ENCODE results near the gene ZC3H4.
"Not testable (repeated sequence)": the region's sequence is repeated elsewhere in the genome, so short reads cannot be mapped to it uniquely, and the experiment has no call there.

Gene ZC3H4

DNA sequence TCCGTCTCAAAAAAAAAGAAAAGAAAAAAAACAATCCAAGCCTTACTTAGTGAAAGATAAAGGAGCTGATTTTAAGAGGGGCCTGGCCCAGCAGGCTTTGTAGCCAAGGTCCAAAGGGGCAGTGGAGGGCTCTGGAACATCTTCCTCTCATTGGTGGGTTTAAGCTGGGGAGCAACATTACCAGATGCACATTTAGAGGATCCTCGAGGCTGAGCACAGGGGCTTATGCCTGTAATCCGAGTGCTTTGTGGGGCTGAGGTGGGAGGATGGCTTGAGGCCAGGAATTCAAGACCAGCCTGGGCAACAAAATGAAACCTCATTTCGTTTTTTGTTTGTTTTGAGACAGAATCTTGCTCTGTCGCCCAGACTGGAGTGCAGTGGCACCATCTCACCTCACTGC, 57.2 kb downstream of the ZC3H4 start:
- no peak overlapping the region for H3K4me3 ChIP-seq (ENCODE audit: low read depth, low read length)
- no peak for TF ChIP-seq POLR2A (IDR thresholded peaks at IDR 0.05; ENCODE audit: extremely low read depth, insufficient read length)
- TF ChIP-seq MAX (IDR thresholded peaks at IDR 0.05; ENCODE audit: low read depth, low read length) = no peak
- no peak for TF ChIP-seq MYC (IDR thresholded peaks at IDR 0.05; ENCODE audit: low read depth, low read length)
- TF ChIP-seq, protein P1, sequence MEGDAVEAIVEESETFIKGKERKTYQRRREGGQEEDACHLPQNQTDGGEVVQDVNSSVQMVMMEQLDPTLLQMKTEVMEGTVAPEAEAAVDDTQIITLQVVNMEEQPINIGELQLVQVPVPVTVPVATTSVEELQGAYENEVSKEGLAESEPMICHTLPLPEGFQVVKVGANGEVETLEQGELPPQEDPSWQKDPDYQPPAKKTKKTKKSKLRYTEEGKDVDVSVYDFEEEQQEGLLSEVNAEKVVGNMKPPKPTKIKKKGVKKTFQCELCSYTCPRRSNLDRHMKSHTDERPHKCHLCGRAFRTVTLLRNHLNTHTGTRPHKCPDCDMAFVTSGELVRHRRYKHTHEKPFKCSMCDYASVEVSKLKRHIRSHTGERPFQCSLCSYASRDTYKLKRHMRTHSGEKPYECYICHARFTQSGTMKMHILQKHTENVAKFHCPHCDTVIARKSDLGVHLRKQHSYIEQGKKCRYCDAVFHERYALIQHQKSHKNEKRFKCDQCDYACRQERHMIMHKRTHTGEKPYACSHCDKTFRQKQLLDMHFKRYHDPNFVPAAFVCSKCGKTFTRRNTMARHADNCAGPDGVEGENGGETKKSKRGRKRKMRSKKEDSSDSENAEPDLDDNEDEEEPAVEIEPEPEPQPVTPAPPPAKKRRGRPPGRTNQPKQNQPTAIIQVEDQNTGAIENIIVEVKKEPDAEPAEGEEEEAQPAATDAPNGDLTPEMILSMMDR (IDR thresholded peaks at IDR 0.05; ENCODE audit: low read depth, low read length) = no peak
- DNase-seq (ENCODE audit: low read depth) = no peak

DNA sequence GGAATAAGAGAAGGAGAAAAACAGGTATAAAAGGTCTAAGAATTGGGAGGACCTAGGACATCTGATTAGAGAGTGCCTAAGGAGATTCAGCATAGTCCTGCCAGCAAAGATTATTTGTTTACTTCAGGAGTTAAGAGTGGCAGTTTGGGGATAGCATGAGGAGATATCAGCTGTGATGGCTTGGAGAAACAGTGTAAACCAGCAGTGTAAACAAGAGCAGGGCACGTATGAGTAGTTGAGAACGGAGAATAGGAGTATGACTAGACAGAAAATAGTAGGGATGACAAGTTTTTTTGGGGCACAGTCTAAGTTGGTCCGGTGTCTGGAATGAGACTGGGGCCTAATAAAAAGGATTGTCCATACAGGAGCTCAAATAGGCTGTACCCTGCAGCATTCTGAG, 63.0 kb downstream of the ZC3H4 start:
- DNase-seq (ENCODE audit: low read depth); H3K4me3 ChIP-seq (ENCODE audit: low read depth, low read length): not testable (repeated sequence)

GRCh38 chr19:47049307-47049700, 64.3 kb downstream of the ZC3H4 start:
- H3K4me3 ChIP-seq (ENCODE audit: low read depth, low read length) = peak overlapping the region; percentile 25
- TF ChIP-seq MYC (IDR thresholded peaks at IDR 0.05; ENCODE audit: low read depth, low read length) (no peak), POLR2A (IDR thresholded peaks at IDR 0.05; ENCODE audit: extremely low read depth, insufficient read length) (no peak)
- TF ChIP-seq, protein P1 (IDR thresholded peaks at IDR 0.05; ENCODE audit: low read depth, low read length) = no peak
- no peak for DNase-seq (ENCODE audit: low read depth)

DNA sequence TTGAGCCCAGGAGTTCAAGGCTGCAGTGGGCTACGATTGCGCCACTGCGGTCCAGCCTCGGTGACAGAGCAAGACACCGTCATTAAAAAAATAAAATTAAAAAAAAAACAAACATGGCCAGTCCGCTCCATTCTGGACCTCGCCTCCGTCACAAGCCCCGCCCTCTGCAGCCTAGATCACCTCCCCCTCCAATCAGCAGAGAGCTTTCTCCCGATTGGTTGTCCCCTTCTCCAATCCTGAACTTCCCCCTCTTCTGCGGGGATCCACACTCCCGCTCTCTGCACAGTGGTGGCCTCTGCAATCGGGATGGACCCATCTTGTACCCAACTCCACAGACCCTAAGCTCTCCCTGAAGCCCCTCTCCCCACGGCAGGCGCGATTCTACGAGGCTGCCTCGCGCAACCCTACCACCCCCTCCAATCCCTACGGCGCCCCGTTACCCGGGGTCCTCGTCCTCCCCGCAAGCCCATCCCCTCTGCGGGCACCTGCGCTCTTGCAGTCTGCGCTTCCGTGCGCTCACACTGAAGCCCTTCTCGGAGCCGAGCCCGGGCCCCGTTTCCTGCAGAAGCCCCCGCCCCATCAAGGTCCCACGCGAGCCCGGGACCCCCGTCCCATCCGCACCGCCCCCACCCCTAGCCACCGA, 65.7 kb downstream of the ZC3H4 start:
- peak; percentile 99 for DNase-seq (ENCODE audit: low read depth)
- TF ChIP-seq, protein P1 (IDR thresholded peaks at IDR 0.05; ENCODE audit: low read depth, low read length) = no peak
- TF ChIP-seq POLR2A (IDR thresholded peaks at IDR 0.05; ENCODE audit: extremely low read depth, insufficient read length) (peak; percentile 92), MAX (IDR thresholded peaks at IDR 0.05; ENCODE audit: low read depth, low read length) (peak; percentile 71), MYC (IDR thresholded peaks at IDR 0.05; ENCODE audit: low read depth, low read length) (peak; percentile 29; the same call in 1 of the 2 replicates)
- peak overlapping the region; percentile 85 for H3K4me3 ChIP-seq (ENCODE audit: low read depth, low read length)

- no peak for TF ChIP-seq MYC (IDR thresholded peaks at IDR 0.05; ENCODE audit: low read depth, low read length)
- no peak for DNase-seq (ENCODE audit: low read depth)
- H3K4me3 ChIP-seq (ENCODE audit: low read depth, low read length) = peak overlapping the region; percentile 85
Measured at GRCh38 chr19:47047272-47047762, 66.3 kb downstream of the ZC3H4 start.

- TF ChIP-seq, protein P1 (IDR thresholded peaks at IDR 0.05; ENCODE audit: low read depth, low read length) = no peak
- TF ChIP-seq MAX (IDR thresholded peaks at IDR 0.05; ENCODE audit: low read depth, low read length) = no peak
- TF ChIP-seq MYC (IDR thresholded peaks at IDR 0.05; ENCODE audit: low read depth, low read length) = no peak
- no peak for TF ChIP-seq POLR2A (IDR thresholded peaks at IDR 0.05; ENCODE audit: extremely low read depth, insufficient read length)
Measured at GRCh38 chr19:47045867-47046470, 67.6 kb downstream of the ZC3H4 start.

More at GRCh38 chr19:47045867-47046470, 67.6 kb downstream of the ZC3H4 start:
- H3K4me3 ChIP-seq (ENCODE audit: low read depth, low read length) = no peak overlapping the region
- DNase-seq (ENCODE audit: low read depth) = peak; percentile 24

Measured in NB4 (cell line).